Muscle layer of colon (tissue), 2 donors: ENCODE results near the gene TIMM29.
"Not testable (repeated sequence)": the region's sequence is repeated elsewhere in the genome, so short reads cannot be mapped to it uniquely, and the experiment has no call there.

Experiments used
- H3K27ac ChIP-seq: one replicate; pipeline ENCODE4 v1.7.0; 2013; ENCODE audit warnings: low read depth, mild to moderate bottlenecking, low read length, moderate library complexity
- H3K27me3 ChIP-seq, 2 donors: one replicate each; pipeline ENCODE4 v1.7.0; 2013; ENCODE audit warnings: low read length in 2 of 2, mild to moderate bottlenecking in 2 of 2; ENCODE audit not compliant: insufficient read depth in 2 of 2, control insufficient read depth in 1 of 2
- H3K36me3 ChIP-seq: one replicate; pipeline ENCODE4 v1.7.0; 2013; ENCODE audit warnings: mild to moderate bottlenecking, low read length; ENCODE audit not compliant: insufficient read depth
- H3K4me1 ChIP-seq: one replicate; pipeline ENCODE4 v1.7.0; 2013; ENCODE audit warnings: mild to moderate bottlenecking, low read length; ENCODE audit not compliant: insufficient read depth
- H3K4me3 ChIP-seq, 2 donors: one replicate each; pipeline ENCODE4 v1.7.0; 2013; ENCODE audit warnings: low read length in 2 of 2, low read depth in 1 of 2, mild to moderate bottlenecking in 1 of 2, moderate library complexity in 1 of 2
- H3K9ac ChIP-seq: one replicate; pipeline ENCODE4 v1.7.0; 2013; ENCODE audit warnings: low read length
- H3K9me3 ChIP-seq: one replicate; pipeline ENCODE4 v1.7.0; 2013; ENCODE audit warnings: mild to moderate bottlenecking, low read length
- donor health status: abdominal sarcoma.
- donor health status: Adenocarcinoma of cecum.

TIMM29 gene

DNA sequence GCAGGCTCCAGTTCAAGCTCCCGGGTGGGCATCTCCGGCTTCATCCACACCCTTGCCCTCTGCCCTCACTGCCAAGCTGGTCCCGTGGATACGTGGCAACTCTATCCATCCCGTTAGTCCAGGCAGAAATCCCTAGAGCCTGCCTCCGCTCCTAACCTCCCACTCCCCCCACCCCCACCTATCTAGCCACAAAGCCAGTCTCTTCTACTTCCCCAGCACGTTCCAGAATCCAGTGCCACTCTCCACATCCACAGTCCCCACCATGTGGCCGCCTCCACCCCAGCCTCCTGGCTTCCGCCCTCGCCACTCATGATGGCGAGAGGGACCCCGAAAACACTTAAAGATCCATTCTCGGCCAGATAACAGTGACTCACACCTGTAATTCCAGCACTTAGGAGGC, 4.0 kb upstream of the TIMM29 start:
- peaks cover 28% of the 10 kb centered on the region for H3K36me3 ChIP-seq
- H3K9ac ChIP-seq = no peak overlapping the region
- no peaks in the 10 kb centered on the region for H3K9me3 ChIP-seq

GRCh38 chr19:10927730-10928562, 665 bp upstream of the TIMM29 start:
- no peaks in the 10 kb centered on the region for H3K9me3 ChIP-seq
- H3K4me3 ChIP-seq = peak overlapping the region; percentile 80 to 87
- H3K27me3 ChIP-seq = no peaks in the 10 kb centered on the region
- H3K4me1 ChIP-seq = peaks cover 20% of the 10 kb centered on the region
- peaks cover 21% of the 10 kb centered on the region for H3K36me3 ChIP-seq
- H3K9ac ChIP-seq = peak overlapping the region; percentile 61
- peak overlapping the region; percentile 63 for H3K27ac ChIP-seq

More for the DNA sequence above, 4.0 kb upstream of the TIMM29 start:
- no peak overlapping the region for H3K4me3 ChIP-seq
- H3K27ac ChIP-seq = no peak overlapping the region
- H3K27me3 ChIP-seq = no peaks in the 10 kb centered on the region
- H3K4me1 ChIP-seq = peaks cover 11% of the 10 kb centered on the region

- Histone ChIP-seq H3K36me3 (peaks cover 7% of the 10 kb centered on the region), H3K27me3 (no peaks in the 10 kb centered on the region), H3K9me3 (no peaks in the 10 kb centered on the region), H3K9ac (peak overlapping the region; percentile 21), H3K27ac (peak overlapping the region; percentile 63), H3K4me3 (peak overlapping the region; percentile 80 to 87), H3K4me1 (peaks cover 20% of the 10 kb centered on the region)
These were observed 787 bp downstream of the TIMM29 start for GRCh38 chr19:10929402-10929794.

DNA sequence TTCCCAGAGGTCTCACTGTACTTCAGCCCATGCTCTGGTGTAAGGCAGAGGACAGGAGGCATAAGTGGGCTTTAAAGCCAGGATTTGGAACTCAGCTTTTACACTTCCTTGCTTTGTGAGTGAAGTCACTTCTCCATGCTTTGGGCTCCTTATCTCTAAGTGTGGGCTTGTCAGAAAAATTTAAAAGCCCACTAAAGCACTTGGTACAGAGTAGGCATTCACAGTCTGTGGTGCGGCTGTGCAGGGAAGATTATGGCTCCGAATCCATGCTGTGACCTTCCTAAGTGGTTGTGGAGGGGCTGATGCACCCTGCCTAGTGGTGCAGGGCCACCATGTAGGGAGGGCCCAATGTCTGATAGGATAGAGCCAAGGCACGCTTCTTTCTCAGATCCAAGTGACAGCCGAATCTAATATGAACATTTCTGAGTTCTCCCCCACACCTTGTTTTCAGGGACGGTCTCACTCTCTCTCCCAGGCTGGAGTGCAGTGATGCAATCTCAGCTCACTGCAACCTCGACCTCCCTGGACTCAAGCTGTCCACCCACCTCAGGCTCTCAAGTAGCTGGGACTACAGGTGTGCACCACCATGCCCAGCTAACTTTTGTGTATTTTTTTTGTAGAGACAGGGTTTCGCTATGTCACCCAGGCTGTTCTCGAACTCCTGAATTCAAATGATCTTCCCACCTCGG, 6.9 kb downstream of the TIMM29 start:
- Histone ChIP-seq H3K9me3 (no peaks in the 10 kb centered on the region), H3K4me1 (peaks cover 3% of the 10 kb centered on the region), H3K9ac (no peak overlapping the region), H3K36me3 (no peaks in the 10 kb centered on the region), H3K27ac (no peak overlapping the region), H3K4me3 (no peak overlapping the region), H3K27me3 (no peaks in the 10 kb centered on the region)

GRCh38 chr19:10936661-10937084, 8.1 kb downstream of the TIMM29 start:
- Histone ChIP-seq H3K4me1 (peaks cover 3% of the 10 kb centered on the region), H3K9me3 (no peaks in the 10 kb centered on the region), H3K36me3 (no peaks in the 10 kb centered on the region), H3K4me3 (no peak overlapping the region), H3K27me3 (no peaks in the 10 kb centered on the region), H3K27ac (no peak overlapping the region), H3K9ac (no peak overlapping the region)

DNA sequence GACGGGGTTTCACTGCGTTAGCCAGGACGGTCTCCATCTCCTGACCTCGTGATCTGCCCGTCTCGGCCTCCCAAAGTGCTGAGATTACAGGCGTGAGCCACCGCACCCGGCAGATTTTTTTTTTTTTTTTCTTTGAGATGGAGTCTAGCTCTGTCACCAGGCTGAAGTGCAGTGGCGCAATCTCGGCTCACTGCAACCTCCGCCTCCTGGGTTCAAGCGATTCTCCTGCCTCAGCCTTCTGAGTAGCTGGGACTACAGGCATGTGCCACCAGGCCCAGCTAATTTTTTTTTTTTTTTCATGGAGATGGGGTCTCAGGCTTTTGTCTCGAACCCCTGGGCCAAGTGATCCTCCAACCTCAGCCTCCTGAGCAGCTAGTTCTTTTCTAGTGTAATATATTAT, 13.0 kb downstream of the TIMM29 start:
- not testable (repeated sequence) for H3K4me3 ChIP-seq, H3K27me3 ChIP-seq, H3K36me3 ChIP-seq, H3K27ac ChIP-seq, H3K9ac ChIP-seq, H3K9me3 ChIP-seq, H3K4me1 ChIP-seq

- H3K9ac ChIP-seq, H3K27me3 ChIP-seq, H3K27ac ChIP-seq, H3K9me3 ChIP-seq, H3K4me3 ChIP-seq, H3K36me3 ChIP-seq, H3K4me1 ChIP-seq: not testable (repeated sequence)
These were observed 14.8 kb downstream of the TIMM29 start for GRCh38 chr19:10943412-10943811.

- Histone ChIP-seq H3K9ac (no peak overlapping the region), H3K36me3 (no peaks in the 10 kb centered on the region), H3K4me3 (no peak overlapping the region), H3K9me3 (no peaks in the 10 kb centered on the region), H3K27me3 (no peaks in the 10 kb centered on the region), H3K27ac (no peak overlapping the region), H3K4me1 (no peaks in the 10 kb centered on the region)
These were observed 16.7 kb downstream of the TIMM29 start for GRCh38 chr19:10945264-10945663.

DNA sequence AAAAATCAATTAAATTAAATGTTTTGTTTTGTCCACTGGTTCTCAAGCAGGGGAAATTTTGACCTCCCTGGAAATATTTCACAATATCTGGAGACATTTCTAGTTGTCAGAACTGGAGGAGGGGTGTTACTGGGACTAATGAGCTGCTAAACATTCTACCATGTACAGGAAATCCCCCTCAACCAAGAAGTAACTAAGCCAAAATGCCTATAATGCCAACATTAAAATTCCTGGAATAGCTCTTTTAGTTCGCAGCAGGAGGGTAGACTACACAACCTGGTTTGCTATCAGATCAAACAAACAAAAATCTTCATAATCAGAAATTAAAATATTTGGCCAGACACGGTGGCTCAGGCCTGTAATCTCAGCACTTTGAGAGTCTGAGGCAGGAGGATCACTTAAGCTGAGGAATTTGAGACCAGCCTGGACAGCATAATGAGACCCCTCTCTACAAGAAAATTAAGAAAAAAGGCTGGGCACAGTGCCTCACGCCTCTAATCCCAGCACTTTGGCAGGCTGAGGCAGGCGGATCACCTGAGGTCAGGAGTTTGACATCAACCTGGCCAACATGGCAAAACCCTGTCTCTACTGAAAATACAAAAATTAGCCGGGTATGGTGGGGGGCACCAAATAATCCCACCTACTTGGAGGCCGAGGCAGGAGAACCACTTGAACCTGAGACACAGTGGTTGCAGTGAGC, 18.5 kb downstream of the TIMM29 start:
- Histone ChIP-seq H3K4me3 (no peak overlapping the region), H3K4me1 (no peaks in the 10 kb centered on the region), H3K27me3 (no peaks in the 10 kb centered on the region), H3K9ac (no peak overlapping the region), H3K9me3 (no peaks in the 10 kb centered on the region), H3K36me3 (no peaks in the 10 kb centered on the region), H3K27ac (no peak overlapping the region)

- Histone ChIP-seq H3K4me1 (no peaks in the 10 kb centered on the region), H3K4me3 (no peak overlapping the region), H3K27ac (no peak overlapping the region), H3K9ac (no peak overlapping the region), H3K27me3 (no peaks in the 10 kb centered on the region), H3K9me3 (no peaks in the 10 kb centered on the region), H3K36me3 (no peaks in the 10 kb centered on the region)
These were observed 24.2 kb downstream of the TIMM29 start for GRCh38 chr19:10952809-10953208.

DNA sequence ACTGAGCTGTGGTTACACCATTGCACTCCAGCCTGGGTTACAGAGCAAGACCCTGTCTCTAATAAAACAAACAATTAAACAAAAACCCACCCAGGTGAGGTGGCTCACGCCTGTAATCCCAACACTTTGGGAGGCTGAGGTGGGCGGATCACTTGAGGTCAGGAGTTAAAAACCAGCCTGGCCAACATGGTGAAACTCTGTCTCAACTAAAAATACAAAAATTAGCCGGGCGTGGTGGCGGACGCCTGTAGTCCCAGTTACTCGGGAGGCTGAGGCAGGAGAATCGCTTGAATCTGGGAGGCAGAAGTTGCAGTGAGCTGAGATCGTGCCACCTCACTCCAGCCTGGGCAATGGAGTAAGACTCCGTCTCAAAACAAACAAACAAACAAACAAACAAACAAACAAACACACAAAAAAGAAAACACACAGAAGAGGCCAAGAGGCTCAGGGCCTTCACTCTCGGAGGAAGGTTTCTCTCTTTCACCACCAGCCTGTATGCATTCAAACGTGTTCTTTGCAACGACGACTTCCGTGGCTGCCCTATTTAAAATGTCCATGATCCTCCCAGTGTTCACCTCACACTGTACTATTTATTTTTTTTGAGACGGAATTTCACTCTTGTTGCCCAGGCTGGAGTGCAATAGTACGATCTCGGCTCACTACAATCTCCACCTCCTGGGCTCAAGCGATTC, 30.8 kb downstream of the TIMM29 start:
- H3K27ac ChIP-seq, H3K9me3 ChIP-seq, H3K27me3 ChIP-seq, H3K36me3 ChIP-seq, H3K9ac ChIP-seq: not testable (repeated sequence)
- Histone ChIP-seq H3K4me3 (peak overlapping the region in 1 of 2 donors; percentile 83), H3K4me1 (peaks cover 12% of the 10 kb centered on the region)
